H9 (cell line): ENCODE data around the gene TMEM164. TPM values are rescaled to one million over a fixed set of nuclear protein-coding genes. Genes with fewer than 3 reads are reported as not detected.

Experiments used
- DNase-seq: peaks from one replicate; pipeline ENCODE4 v3.0.0-alpha.2; 2017
- H2AFZ ChIP-seq: one replicate; pipeline ENCODE4 v1.6.1; 2013; ENCODE audit warnings: mild to moderate bottlenecking, low read length, control low read depth, moderate library complexity
- H2AK5ac ChIP-seq: 2 replicates; pipeline ENCODE4 v1.6.1; 2013; ENCODE audit warnings: low read length, control low read depth, mixed read lengths; ENCODE audit not compliant: insufficient read length
- H2BK120ac ChIP-seq: one replicate; pipeline ENCODE4 v1.6.1; 2013; ENCODE audit warnings: low read depth, mild to moderate bottlenecking, low read length, control low read depth, inconsistent platforms; ENCODE audit not compliant: poor library complexity, severe bottlenecking
- H2BK12ac ChIP-seq: 2 replicates; pipeline ENCODE4 v1.6.1; 2013; ENCODE audit warnings: low read length, control low read depth, mixed read lengths, low read depth; ENCODE audit not compliant: insufficient read length
- H2BK15ac ChIP-seq: 2 replicates; pipeline ENCODE4 v1.6.1; 2013; ENCODE audit warnings: low read depth, low read length, control low read depth
- H2BK20ac ChIP-seq: one replicate; pipeline ENCODE4 v1.6.1; 2013; ENCODE audit warnings: low read depth, mild to moderate bottlenecking, low read length, control low read depth, inconsistent platforms; ENCODE audit not compliant: poor library complexity, severe bottlenecking
- H2BK5ac ChIP-seq: 2 replicates; pipeline ENCODE4 v1.6.1; 2013; ENCODE audit warnings: low read length, control low read depth, mixed read lengths; ENCODE audit not compliant: insufficient read length
- H3K14ac ChIP-seq: 2 replicates; pipeline ENCODE4 v1.6.1; 2013; ENCODE audit warnings: low read length, control low read depth; ENCODE audit not compliant: insufficient read depth
- H3K18ac ChIP-seq: 2 replicates; pipeline ENCODE4 v1.6.1; 2013; ENCODE audit warnings: low read depth, mild to moderate bottlenecking, mixed read lengths, low read length, control low read depth; ENCODE audit not compliant: insufficient read length
- H3K23ac ChIP-seq: 2 replicates; pipeline ENCODE4 v1.6.1; 2013; ENCODE audit warnings: low read length, control low read depth, mixed read lengths, low read depth; ENCODE audit not compliant: insufficient read length
- H3K23me2 ChIP-seq: 2 replicates; pipeline ENCODE4 v1.6.1; 2013; ENCODE audit warnings: low read depth, mild to moderate bottlenecking, mixed read lengths, low read length, control low read depth; ENCODE audit not compliant: insufficient read length, poor library complexity, severe bottlenecking
- H3K27ac ChIP-seq: 2 replicates; pipeline ENCODE4 v1.5.1; 2013; ENCODE audit warnings: low read length, control low read depth, mixed read lengths, low read depth; ENCODE audit not compliant: insufficient read length
- H3K27me3 ChIP-seq: 2 replicates; pipeline ENCODE4 v1.6.1; 2013; ENCODE audit warnings: low read length, control low read depth, inconsistent platforms; ENCODE audit not compliant: insufficient read depth
- H3K4ac ChIP-seq: 2 replicates; pipeline ENCODE4 v1.6.1; 2013; ENCODE audit warnings: low read depth, mild to moderate bottlenecking, control low read depth, inconsistent platforms, low read length, moderate library complexity
- H3K4me1 ChIP-seq: 2 replicates; pipeline ENCODE4 v1.6.1; 2013; ENCODE audit warnings: low read length, control low read depth, inconsistent platforms; ENCODE audit not compliant: insufficient read depth
- H3K4me2 ChIP-seq: 2 replicates; pipeline ENCODE4 v1.6.1; 2013; ENCODE audit warnings: low read length, control low read depth, mixed read lengths; ENCODE audit not compliant: insufficient read length, insufficient read depth
- H3K56ac ChIP-seq: 2 replicates; pipeline ENCODE4 v1.6.1; 2013; ENCODE audit warnings: low read depth, mild to moderate bottlenecking, mixed read lengths, low read length, control low read depth; ENCODE audit not compliant: insufficient read length
- H3K79me1 ChIP-seq: 2 replicates; pipeline ENCODE4 v1.6.1; 2013; ENCODE audit warnings: low read depth, mild to moderate bottlenecking, moderate library complexity, low read length, control low read depth, inconsistent platforms; ENCODE audit not compliant: insufficient read depth, poor library complexity, severe bottlenecking
- H3K79me2 ChIP-seq: 2 replicates; pipeline ENCODE4 v1.6.1; 2013; ENCODE audit warnings: low read length, control low read depth, inconsistent platforms; ENCODE audit not compliant: insufficient read depth
- H3K9ac ChIP-seq: 2 replicates; pipeline ENCODE4 v1.6.1; 2013; ENCODE audit warnings: low read length, control low read depth, mixed read lengths; ENCODE audit not compliant: insufficient read length; ENCODE audit errors: extremely low read depth
- H3K9me3 ChIP-seq: one replicate; pipeline ENCODE4 v1.6.1; 2013; ENCODE audit warnings: low read depth, low read length, inconsistent platforms; ENCODE audit not compliant: control insufficient read depth
- H3T11ph ChIP-seq: one replicate; pipeline ENCODE4 v1.6.1; 2013; ENCODE audit warnings: mild to moderate bottlenecking, low read length, control low read depth, inconsistent platforms
- H4K20me1 ChIP-seq: one replicate; pipeline ENCODE4 v1.6.1; 2013; ENCODE audit not compliant: control insufficient read depth, insufficient read length, insufficient read depth
- H4K5ac ChIP-seq: 2 replicates; pipeline ENCODE4 v1.6.1; 2013; ENCODE audit warnings: low read depth, mild to moderate bottlenecking, mixed read lengths, low read length, control low read depth; ENCODE audit not compliant: insufficient read length
- H4K8ac ChIP-seq: replicated peaks from 2 replicates; pipeline ENCODE4 v1.6.1; 2013; ENCODE audit warnings: low read length, control low read depth, mixed read lengths, low read depth; ENCODE audit not compliant: insufficient read length
- H4K91ac ChIP-seq: 2 replicates; pipeline ENCODE4 v1.6.1; 2013; ENCODE audit warnings: low read depth, mild to moderate bottlenecking, moderate library complexity, mixed read lengths, low read length, control low read depth; ENCODE audit not compliant: insufficient read length
- H3K27ac Mint-ChIP-seq, 3 experiments: 2 replicates in 2 of 3; 3 replicates in 1 of 3; pipeline ENCODE4 v1.8.0; 2020 to 2021; ENCODE audit warnings: mixed read lengths in 3 of 3, mild to moderate bottlenecking in 1 of 3, moderate library complexity in 1 of 3
- H3K27me3 Mint-ChIP-seq: 2 replicates; pipeline ENCODE4 v1.8.0; 2021; ENCODE audit warnings: low read depth, mild to moderate bottlenecking, moderate library complexity, mixed read lengths
- H3K36me3 Mint-ChIP-seq, 3 experiments: 2 replicates in 2 of 3; 3 replicates in 1 of 3; pipeline ENCODE4 v1.8.0; 2020 to 2021; ENCODE audit warnings: low read depth in 3 of 3, mixed read lengths in 3 of 3; ENCODE audit not compliant: insufficient read depth in 1 of 3
- H3K4me1 Mint-ChIP-seq, 2 experiments: 2 replicates each; pipeline ENCODE4 v1.8.0; 2020; ENCODE audit warnings: mixed read lengths in 2 of 2
- H3K4me3 Mint-ChIP-seq, 2 experiments: 2 replicates in 1 of 2; 3 replicates in 1 of 2; pipeline ENCODE4 v1.8.0; 2020 to 2021; ENCODE audit warnings: mild to moderate bottlenecking in 2 of 2, mixed read lengths in 2 of 2, moderate library complexity in 1 of 2
- H3K9me3 Mint-ChIP-seq, 2 experiments: 2 replicates in 1 of 2; 3 replicates in 1 of 2; pipeline ENCODE4 v1.8.0; 2020; ENCODE audit warnings: mild to moderate bottlenecking in 2 of 2, mixed read lengths in 2 of 2, moderate library complexity in 1 of 2
- CTCF ChIP-seq: fragments of 200-600 bp; sonication (generic); conservative IDR thresholded peaks from 3 replicates; pipeline ENCODE4 v1.8.0; 2021; ENCODE audit warnings: antibody characterized with exemption, mild to moderate bottlenecking
- total RNA-seq: library from RNA; stranded (reverse); gene quantifications from 2 replicates; pipeline ENCODE4 v1.2.1, GENCODE V29; 2021

The TMEM164 gene
- total RNA-seq, 1 experiment from 2014 or later = 30.4 TPM

GRCh38 chrX:110052303-110052702 lies 49.4 kb downstream of the TMEM164 start:
- no peak overlapping the region for H3K4me3 Mint-ChIP-seq
- no peak overlapping the region for H2AK5ac ChIP-seq
- H3K79me1 ChIP-seq = no peaks in the 10 kb centered on the region
- TF ChIP-seq CTCF = no peak
- H3K18ac ChIP-seq = no peak overlapping the region
- H3K27ac ChIP-seq = no peak overlapping the region
- H3K9ac ChIP-seq = no peak overlapping the region
- H3K14ac ChIP-seq = no peak overlapping the region
- no peaks in the 10 kb centered on the region; the same call in 1 of the 2 replicates for H3K4me1 ChIP-seq
- H3K27me3 Mint-ChIP-seq = no peaks in the 10 kb centered on the region
- no peak overlapping the region for H2AFZ ChIP-seq
- no peak overlapping the region for H3K56ac ChIP-seq
- no peak for DNase-seq
- H2BK5ac ChIP-seq = no peak overlapping the region
- no peak overlapping the region for H4K8ac ChIP-seq
- H3K4me1 Mint-ChIP-seq = peaks cover 30 to 41% of the 10 kb centered on the region in 2 experiments
- H3K23ac ChIP-seq = no peak overlapping the region
- H3K27me3 ChIP-seq = no peaks in the 10 kb centered on the region
- no peaks in the 10 kb centered on the region for H4K20me1 ChIP-seq
- no peak overlapping the region for H3K4me2 ChIP-seq
- H3K23me2 ChIP-seq = no peaks in the 10 kb centered on the region
- H2BK20ac ChIP-seq = no peak overlapping the region
- H4K5ac ChIP-seq = no peak overlapping the region
- no peak overlapping the region for H3T11ph ChIP-seq
- peaks cover 2 to 14% (median 8%) of the 10 kb centered on the region in 3 experiments; a peak in 4 of 7 replicates for H3K36me3 Mint-ChIP-seq
- no peak overlapping the region for H2BK12ac ChIP-seq
- no peaks in the 10 kb centered on the region for H3K9me3 Mint-ChIP-seq
- no peak overlapping the region for H2BK120ac ChIP-seq
- no peaks in the 10 kb centered on the region for H3K9me3 ChIP-seq
- H4K91ac ChIP-seq = no peak overlapping the region
- no peaks in the 10 kb centered on the region for H3K79me2 ChIP-seq
- no peak overlapping the region for H2BK15ac ChIP-seq
- H3K4ac ChIP-seq = no peak overlapping the region
- no peak overlapping the region for H3K27ac Mint-ChIP-seq
